GM12891 (cell line): ENCODE results near the gene MAP3K21.

Experiments used
- POLR2A ChIP-seq: IDR thresholded peaks from 2 replicates; pipeline ENCODE4 v1.6.1; 2011; ENCODE audit warnings: low read depth, low read length, control low read depth
- TAF1 ChIP-seq: IDR thresholded peaks from 2 replicates; pipeline ENCODE4 v1.6.1; 2011; ENCODE audit warnings: low read depth, low read length, control low read depth

DNA sequence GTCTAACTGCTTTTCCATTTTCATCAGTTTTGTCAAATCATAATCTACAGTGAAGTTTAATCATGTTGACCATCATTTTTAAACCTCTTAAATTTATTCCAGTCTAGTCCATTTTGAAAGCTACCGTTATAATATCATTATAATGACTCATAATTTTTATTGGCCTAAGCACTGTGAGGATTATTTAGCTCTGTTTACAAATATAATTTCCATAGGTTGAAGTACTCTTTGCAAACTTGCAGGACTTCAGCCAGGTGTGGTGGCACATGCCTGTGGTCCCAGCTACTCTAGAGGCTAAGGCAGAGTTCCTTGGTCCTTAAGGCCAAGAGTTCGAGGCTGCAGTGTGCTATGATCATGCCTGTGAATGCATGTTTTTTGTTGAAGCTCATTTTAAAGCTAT is 54.3 kb downstream of the MAP3K21 start:
- TF ChIP-seq POLR2A = no peak
- TF ChIP-seq TAF1 = no peak
